GM18502 (cell line): Measurements from ENCODE around the gene PRLH.
"Not testable (repeated sequence)": the region's sequence is repeated elsewhere in the genome, so short reads cannot be mapped to it uniquely, and the experiment has no call there.

ENCODE experiments used
- ATAC-seq: cut with Tn5 transposase; IDR thresholded peaks from one replicate; pipeline ENCODE4 v1.9.1; 2021; ENCODE audit warnings: mild to moderate bottlenecking; ENCODE audit not compliant: unreplicated experiment, poor library complexity

The PRLH gene

DNA sequence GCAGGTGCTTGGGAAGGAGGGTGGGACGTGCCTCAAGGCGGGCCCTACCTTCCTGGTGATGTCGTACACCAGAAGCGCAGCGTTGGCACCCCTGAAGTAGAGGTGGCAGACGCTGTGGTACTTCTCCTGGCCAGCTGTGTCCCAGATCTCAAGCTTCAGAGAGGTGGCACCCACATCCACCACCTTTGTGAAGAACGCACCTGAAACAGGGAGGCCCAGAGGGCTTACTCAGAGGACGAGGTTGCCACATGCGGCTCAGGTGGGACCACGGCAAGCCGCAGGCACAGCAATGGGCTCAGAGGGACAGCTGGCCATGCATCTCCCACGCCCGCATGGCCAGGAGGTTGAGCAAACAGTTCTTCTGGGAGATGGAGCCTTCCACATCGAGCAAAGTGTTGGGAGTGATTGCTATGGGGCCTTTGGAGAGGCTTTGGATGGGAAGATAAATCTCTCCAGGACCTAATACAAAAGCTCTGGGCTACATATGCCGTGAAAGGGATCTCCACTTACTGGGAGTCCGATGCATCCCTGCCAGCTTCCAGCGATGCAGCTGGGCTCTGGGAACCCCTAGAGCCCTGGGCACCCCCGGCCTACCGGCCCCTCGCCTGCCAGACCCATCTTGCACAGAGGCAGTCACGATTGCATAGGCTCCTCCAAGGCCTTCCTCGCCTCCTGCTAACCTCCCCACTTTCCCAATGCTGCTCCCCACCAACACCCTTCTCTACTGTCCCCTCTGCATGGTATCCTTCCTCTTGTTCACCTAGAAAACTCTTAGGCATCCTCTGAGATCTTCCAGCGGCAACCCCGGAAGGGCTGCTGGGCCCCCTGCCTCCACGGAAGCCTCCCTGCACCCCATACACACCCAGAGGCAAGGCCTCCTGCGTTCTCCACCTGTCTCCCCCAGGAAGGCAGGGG is 11.8 kb downstream of the PRLH start:
- no peak for ATAC-seq

DNA sequence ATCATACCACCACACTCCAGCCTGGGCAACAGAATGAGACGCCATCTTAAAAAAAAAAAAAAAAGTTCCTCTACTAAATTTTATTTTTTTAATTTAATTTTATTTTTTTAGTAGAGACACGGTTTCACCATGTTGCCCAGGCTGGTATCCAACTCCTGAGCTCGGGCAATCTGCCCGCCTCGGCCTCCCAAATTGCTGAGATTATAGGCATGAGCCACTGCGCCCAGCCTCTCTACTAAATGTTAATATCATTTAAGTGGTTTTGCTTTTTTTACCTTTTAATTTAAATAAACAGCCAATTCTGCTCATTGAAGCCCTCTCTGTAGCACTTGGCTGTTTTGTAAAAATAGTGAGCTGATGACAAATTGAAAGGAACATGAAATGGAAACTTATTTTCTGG is 15.0 kb downstream of the PRLH start:
- no peak for ATAC-seq

DNA sequence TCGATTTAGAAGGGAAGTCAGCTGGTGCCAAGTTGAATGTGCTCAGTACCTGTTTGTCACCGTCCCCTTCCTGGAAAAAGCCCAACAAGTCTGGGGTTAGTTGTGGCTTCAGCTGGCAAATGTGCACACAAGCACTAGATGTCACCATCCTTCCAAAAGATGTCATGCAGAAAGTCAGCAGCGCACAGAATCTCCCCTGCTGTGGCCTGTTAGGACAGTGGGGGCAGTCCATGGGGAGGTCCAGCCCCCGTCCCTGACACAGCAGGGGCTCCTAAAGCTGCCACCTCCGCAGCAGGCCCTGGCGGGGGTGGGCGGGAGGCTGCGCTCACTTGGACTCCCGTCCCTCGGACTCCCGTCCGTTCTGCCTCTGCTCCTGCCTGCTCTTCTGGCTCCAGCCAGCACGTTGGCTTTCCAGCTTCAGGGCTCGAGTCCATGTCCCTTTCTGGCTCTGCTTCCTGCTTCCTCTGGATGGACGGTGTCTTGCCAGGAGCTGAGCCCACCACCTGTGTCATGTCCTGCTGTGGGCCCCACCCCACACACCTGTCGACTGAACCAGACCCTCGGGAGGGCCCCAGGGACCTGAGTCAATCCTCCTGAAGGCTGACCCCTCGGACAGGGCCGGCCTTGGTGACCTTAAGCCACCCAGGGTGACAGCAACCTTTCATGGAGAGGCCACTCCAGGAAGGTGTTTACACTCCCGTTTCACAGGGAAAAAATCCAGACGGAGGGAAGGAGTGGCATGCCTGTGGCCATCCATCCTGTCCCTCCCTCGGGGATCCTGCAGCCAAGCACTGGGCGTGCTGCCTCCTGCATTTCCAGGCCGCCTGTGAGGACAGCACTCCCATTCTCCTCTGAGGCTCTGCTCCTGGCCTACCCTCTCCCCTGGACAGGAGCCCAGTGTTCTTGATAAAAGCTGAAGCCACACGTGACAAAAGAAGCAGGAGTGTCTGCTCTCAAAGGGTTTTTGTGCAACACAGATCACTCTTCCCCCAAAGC is 15.7 kb downstream of the PRLH start:
- no peak for ATAC-seq

DNA sequence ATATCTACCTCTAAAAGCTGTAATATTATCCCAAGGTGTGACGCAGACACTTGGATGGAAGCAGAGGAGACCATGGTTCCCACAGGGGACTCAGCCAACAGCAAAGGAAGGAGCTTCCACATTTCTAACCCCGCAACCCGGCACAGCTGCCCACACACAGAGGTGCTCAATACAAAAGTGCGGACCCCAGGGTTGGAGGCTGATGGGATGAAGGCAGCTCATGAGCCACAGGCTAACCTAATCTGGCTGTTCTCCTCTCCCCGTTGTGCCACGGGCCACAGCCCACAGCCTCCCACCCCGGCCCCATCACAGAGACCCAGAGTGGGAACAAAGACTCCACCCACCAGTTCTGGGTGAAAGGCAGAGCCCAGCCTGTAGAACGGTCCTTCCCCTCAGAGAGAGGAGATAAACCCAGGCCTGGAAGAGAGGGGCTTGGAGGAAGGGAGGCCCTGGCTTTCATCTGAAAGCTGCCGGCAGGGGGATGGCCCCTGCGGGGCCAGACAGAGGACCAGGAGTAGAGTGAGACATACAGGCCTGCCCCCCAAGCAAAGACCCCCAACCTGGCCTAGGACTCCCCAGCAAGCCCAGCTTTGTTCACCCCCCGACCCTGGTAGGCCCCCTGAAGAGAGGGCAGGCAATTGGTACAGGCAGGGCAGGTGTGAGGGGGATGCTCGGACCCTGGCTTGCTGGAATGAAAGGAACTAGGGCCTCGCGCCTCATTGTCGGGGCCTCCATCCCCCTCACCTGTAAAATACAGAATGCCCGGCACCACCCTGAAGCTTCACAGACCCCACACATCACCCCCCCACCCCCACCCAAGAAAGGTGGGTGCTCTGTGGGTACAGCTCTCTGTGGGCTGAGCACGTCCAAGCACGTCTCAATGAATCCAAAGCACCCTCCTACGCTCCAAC is 17.3 kb downstream of the PRLH start:
- ATAC-seq: no peak

DNA sequence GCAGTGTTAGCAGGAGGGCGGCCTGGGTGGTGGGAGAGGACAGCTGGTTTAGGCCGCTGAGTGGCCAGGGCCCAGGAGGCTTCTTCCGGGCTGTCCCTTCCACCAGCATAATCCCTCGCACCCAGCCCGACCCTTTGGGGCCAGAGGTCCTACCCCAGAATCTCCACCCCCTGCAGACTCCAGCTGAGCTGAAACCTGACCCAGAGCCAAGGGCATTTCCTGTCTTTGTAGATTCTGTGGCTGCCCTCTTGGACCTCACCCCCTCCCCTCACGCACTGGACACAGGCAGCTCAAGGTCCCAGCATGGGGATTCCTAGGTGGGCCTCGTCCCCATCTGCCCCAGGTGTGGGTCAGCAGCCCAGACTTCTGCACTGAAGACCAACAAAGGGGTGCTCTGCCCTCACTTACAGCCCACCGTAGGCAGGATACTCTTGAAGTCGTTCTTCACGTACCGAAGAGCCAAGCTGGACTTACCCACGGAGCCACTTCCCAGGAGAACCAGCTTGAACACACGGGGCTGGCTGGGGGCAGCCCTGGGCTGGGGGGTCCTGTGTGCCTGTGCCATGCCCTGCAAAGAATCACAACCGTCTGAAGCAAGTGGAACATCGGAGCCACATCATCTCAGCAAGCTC is 19.3 kb downstream of the PRLH start:
- ATAC-seq: no peak

DNA sequence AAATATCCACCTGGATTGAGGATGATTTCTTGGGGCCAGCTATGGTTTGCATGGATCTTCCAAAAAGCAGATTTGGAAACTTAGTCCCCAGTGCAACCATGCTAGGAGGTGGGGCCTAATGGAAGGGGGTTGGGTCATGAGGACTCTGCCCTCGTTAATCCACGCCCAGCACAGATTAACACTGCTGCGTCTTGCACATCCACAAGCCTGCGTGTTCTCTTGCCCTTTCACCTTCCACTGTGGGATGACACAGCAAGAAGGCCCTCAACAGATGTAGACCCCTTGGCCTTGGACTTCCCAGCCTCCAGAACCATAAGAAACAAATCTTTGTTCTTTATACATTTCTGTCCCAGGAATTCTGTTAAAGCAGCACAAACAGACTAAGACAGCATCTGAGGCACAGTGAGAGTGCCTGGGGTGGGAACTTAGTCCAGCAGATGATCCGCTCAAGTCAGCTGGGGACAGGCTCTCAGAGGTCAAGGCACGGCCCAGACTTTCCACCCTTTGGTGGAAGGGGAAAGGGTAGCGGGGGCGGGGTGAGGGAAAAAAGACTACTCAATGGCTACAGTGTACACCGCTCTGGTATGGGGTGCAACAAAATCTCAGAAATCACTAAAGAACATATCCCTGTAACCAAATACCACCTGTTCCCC is 21.8 kb downstream of the PRLH start:
- ATAC-seq: no peak

DNA sequence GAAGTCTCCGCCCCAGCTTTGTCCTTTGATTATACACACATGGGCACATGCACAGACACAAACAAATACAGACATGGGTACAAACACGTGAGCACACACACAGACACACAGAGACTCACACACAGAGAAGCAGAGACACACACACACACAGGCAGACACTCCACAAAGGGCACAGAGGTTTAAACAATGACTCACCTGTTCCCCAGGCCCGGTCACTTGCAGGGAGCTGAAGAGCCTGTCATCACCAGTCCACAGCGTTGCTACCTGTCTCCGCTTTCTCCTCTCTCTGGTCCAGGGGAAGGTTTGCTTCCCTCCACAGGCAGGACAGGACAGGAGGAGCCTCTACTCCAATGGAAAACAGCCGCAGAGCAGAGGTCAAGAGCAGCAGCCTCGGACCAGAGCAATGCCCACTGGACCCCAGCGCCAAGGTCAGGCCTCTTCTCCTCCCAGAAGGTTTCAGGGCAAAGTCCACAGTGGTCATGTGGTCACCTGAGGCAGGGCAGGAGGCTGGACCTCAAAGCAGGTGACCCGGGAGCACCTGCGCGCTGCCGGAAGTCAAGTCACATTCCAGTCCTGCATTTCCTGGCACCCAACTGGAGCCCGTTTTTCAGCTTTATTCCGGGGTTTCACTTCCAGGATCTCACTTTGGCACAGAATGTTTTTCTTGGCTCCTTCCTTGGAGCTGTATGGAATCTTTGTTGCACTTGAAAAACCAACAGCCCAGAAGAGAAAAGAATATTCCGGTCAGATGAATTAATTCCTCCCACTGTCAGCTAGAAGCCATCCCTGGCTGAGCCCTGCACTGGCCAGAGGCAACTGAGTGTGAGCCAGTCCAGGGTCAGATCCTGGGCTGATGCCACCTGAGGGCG is 24.1 kb downstream of the PRLH start, which contains the start of gene RAB17:
RAB17 (minus strand) TSS at position 463 of the 869 bp plus-strand sequence. CDS start 4,580 bp downstream, outside the sequence.
- ATAC-seq: no peak

DNA sequence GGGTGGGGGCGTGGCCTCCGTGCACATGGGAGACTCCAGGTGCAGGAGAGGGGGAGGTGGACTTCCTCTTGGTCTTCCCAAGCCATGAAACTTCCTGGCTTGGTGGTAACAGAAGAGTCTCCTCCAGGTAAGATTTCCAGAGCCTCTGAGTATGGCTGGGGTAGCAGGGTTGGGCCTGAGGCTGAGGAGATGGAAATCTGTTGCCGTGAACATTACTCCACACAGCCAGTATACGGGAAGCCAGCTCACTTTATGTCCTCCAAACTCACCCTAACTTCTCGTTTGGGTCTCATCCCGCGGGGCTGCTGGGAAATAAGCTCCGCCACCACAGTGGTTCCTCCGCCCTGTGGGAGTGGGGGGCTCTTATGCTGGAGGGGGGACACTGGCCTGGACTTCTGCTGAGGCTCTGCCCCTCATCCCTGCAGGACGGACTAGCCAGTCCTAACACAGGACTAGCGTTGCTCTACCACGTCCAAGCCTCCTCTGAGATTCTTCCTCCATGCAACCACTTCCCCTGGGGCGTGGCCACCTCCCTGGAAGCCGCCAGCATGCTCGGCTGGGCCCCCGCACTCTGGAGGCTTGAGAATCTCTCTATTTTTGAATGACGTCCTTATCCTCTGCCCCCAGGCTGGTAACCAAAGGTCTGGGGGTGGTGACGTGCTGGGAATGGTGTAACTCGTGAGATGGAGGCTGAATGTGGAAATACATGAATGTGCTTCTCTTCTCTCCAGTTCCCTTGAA is 24.9 kb downstream of the PRLH start:
- no peak for ATAC-seq

DNA sequence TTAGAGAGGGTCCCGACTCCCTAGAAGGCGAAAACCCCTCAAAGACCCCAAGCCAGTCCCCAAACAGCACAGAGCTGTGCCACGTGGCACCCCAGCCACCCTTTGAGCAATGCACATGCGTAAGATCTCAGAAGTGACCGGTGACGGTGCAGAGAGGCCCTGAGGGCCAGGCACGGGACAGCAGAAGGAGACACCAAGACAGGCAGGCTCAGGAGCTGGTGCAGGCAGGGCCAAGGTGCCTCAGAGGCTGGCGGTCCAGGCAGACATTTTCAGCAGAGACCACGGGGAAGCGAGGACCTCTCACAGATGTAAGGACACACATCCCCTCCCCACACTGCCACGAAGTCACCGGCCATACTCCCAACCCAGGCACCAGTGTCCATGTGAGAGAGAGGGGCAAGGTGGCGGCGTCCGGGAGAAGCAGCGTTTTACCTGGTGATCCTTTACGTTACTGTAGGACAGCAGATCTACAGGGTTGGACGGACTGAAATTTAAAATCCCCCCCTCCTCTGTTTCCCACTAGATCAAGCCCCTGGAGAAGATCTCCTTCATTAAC is 26.1 kb downstream of the PRLH start:
- ATAC-seq: no peak

DNA sequence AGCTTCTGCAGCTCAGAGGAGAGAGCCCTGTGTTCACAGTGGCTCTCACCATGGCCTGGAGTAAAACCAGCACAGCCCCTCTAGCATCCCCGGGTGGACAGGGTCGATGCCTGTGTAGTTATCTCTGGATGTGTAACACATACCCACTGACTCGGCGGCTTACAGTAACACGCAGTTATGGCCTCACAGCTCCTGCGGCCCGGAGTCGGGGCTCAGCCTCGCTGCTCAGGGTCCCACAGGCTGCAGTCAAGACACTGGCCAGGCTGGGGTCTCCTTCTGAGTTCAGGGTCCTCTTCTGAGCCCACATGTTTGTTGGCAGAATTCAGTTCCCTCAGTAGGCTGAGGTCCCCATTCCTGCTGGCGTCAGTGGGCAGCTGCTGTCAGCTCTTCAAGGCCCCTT is 26.7 kb downstream of the PRLH start:
- no peak for ATAC-seq

DNA sequence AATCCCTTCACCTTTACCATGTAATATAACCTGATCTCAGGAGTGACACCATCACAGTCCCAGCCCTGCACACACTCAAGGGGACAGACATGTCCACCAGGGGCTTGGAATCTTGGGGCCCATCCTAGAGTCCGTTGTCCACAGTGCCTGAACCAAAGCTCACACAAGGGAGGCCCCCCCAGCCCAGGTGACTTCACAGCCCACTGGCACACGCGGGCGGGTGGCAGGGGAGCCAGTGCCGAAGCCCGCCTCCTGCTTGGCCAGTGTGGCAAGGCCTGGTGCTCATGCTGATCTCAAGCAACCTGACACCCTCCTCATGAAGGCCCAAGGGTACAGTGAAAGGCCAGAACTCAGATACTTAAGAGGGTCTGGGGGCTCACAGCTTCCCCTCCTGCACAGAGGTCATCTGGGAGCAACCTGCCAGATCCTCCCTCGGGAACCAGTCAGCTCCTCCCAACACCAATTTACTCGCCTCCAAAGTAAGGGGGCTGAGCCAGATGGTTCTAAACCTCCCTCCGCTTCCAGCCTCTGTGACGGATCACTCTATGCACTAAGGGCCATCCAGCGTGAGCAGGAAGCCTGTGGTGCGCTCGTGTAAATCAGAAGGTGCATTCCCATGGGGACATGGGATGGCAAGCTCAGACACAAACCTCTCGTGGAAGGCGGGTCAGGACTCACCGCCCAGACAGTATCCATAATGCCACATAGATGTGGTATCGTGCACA is 27.4 kb downstream of the PRLH start:
- ATAC-seq: no peak

DNA sequence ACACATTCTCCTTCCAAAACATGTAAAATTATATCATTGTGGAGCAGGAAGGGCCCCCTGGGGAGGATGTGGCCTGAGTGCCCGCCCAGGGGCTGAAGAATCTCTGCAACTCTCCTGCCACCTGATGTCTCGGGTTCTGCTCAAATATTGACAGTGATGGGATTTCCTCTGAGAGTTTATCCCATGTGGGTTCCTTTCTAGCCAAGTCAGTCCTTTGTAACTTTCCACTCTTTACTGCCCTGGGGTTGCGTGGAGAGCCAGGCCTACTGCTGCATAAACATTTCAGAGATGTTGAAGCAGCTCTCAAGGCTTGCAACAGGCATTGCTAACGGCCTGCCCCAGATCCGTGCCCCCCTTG is 28.1 kb downstream of the PRLH start:
- ATAC-seq: no peak

DNA sequence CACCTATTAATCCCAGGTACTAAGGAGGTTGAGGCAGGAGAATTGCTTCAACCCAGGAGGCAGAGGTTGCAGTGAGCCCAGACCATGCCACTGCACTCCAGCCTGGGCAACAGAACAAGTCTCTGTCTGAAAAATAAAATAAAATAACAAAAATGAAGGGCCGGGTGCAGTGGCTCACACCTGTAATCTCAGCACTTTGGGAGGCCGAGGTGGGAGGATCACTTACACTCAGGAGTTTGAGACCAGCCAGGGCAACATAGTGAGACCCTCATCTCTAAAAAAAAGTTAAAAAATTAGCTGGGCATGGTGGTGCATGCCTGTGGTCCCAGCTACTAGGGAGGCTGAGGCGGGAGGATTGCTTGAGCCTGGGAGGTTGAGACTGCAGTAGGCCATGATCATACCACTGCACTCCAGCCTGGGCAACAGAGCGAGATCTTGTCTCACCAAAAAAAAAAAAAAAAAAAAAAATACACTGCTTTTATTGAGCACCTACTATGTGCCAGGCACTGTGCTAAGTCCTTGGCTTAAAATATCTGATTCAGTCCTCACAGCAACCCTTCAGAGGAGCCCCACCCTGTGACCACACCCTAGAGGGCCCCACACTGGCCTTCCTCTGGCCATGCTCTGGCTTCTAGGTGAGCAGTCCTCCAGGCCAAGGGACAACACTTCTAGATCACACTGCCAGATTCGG is 29.6 kb downstream of the PRLH start:
- not testable (repeated sequence) for ATAC-seq

DNA sequence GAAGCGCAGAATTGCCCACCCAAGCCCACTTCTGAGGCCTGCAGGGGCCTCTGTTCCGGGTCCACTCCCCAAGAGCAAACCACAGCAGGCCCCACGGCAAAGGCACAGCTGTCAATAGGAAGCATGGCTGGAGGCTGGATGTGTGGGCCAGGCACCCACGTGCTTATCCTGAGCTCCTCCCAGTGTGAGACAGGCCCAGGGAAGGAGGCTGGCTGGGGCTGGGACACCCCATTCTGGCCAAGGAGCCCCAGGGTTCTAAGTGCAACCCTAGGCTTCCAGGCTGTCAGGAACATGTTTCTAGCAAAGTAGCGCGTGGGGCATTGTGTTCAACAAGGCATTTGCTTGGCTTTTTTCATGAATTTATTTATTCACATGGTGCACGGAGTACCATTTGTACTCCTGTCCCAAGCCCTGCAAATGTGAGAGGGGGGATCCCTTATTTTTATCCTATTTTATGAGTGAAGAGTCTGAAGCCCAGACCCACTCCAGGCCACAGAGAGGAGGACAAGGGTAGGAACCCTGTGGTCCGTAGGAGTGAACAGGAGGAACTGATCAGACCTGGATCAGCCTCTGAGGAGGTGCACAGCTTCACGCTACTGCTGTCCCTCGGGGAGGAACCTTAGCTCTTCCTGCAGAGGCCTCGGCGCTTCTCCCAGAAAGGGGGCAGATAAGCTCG is 30.3 kb downstream of the PRLH start:
- no peak for ATAC-seq
